DND-41 (cell line): ENCODE results near the gene THSD7B.

Experiments
- EZH2 ChIP-seq: IDR thresholded peaks from 3 replicates; pipeline ENCODE4 v1.6.1; 2012; ENCODE audit warnings: borderline replicate concordance, low read depth, mild to moderate bottlenecking, moderate library complexity, low read length, inconsistent platforms; ENCODE audit not compliant: severe bottlenecking
- TF ChIP-seq, protein P1 (sequence below): IDR thresholded peaks from 2 replicates; pipeline ENCODE4 v1.5.1; 2012; ENCODE audit warnings: borderline replicate concordance, low read length, moderate library complexity, mild to moderate bottlenecking; ENCODE audit not compliant: poor library complexity, severe bottlenecking; ENCODE audit errors: extremely low read depth

GRCh38 chr2:137199751-137200150 lies 434.4 kb downstream of the THSD7B start:
- TF ChIP-seq, protein P1, sequence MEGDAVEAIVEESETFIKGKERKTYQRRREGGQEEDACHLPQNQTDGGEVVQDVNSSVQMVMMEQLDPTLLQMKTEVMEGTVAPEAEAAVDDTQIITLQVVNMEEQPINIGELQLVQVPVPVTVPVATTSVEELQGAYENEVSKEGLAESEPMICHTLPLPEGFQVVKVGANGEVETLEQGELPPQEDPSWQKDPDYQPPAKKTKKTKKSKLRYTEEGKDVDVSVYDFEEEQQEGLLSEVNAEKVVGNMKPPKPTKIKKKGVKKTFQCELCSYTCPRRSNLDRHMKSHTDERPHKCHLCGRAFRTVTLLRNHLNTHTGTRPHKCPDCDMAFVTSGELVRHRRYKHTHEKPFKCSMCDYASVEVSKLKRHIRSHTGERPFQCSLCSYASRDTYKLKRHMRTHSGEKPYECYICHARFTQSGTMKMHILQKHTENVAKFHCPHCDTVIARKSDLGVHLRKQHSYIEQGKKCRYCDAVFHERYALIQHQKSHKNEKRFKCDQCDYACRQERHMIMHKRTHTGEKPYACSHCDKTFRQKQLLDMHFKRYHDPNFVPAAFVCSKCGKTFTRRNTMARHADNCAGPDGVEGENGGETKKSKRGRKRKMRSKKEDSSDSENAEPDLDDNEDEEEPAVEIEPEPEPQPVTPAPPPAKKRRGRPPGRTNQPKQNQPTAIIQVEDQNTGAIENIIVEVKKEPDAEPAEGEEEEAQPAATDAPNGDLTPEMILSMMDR = no peak
- no peak for TF ChIP-seq EZH2
